ENCODE measurements around the gene TLX2. TPM values are rescaled to one million over a fixed set of nuclear protein-coding genes. Genes with fewer than 3 reads are reported as not detected.
"Not testable (repeated sequence)": the region's sequence is repeated elsewhere in the genome, so short reads cannot be mapped to it uniquely, and the experiment has no call there.

The TLX2 gene
- total RNA-seq: under 1 TPM; 0.52 to 0.94 TPM

DNA sequence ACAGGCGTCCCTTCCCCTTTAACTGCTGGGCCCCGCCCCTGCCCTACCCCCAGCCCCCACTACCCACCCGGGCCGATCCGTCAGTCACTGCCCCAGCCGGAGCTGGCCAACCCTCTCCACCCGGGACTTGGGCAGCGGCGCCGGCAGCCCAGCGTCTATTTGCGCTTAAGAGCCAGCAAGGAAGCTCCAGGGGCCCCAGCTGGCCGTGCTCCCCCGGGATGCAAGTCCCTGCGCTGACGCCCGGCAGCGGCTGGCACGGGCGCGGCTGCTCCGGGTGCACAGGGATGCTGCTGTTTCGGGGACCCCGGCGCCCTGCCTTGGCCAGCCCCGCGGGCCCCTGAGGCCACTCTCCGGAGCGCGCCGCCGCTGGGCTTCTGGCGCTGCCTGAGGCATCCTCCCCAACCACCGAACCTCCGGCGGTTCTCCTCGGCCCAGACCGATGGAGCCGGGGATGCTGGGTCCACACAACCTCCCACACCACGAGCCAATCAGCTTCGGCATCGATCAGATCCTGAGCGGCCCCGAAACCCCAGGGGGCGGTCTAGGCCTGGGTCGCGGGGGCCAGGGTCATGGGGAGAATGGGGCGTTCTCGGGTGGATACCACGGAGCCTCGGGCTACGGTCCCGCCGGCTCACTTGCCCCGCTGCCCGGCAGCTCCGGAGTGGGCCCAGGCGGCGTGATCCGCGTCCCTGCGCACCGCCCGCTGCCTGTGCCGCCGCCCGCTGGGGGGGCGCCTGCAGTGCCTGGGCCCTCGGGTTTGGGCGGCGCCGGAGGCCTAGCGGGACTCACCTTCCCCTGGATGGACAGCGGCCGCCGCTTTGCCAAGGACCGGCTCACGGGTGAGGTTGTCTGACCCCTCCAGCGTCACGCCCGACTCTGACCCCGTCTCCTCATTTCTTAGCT lies at the start of gene TLX2:
TSS of gene TLX2 (plus strand) at position 83 of the 903 bp plus-strand sequence. CDS start at position 440, 357 bp downstream.
- Mint-ChIP-seq H3K4me3 (peak within 1 kb of the TSS; percentile 62), H3K9me3 (no peaks in the 10 kb centered on the region), H3K27ac (no peak within 1 kb of the TSS), H3K27me3 (peaks cover 60% of the 10 kb centered on the region), H3K4me1 (ENCODE audit: low read depth) (peaks cover 31% of the 10 kb centered on the region), H3K36me3 (peaks cover 2% of the 10 kb centered on the region)
- CTCF ChIA-PET: interaction anchor here (1.4 to 1.5 kb wide), 2 partner anchors 17 to 32 kb away, joined by 4 to 5 read pairs; partner anchors contain the start of genes CCDC142 and TTC31
- no peak for DNase-seq
- POLR2A ChIA-PET: interaction anchor here (0.8 kb wide), 1 partner anchor 21 kb away, joined by 3 read pairs; no protein-coding TSS in a partner anchor
- intact Hi-C loops (cut with micrococcal nuclease): loop anchor here (1.0 kb wide), 1 partner anchor 7 kb away; the partner anchor contains the start of gene PCGF1

DNA sequence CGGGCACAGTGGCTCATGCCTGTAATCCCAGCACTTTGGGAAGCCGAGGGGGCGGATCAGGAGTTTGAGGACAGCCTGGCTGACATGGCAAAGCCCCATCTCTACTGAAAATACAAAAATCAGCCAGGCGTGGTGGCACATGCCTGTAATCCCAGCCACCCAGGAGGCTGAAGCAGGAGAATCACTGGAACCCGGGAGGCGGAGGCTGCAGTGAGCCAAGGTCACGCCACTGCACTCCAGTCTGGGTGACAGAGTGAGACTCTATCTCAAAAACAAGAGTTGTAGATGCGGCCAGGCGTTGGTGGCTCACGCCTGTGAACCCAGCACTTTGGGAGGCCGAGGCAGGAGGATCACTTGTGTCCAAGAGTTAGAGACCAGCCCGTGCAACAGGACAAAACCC lies 43.5 kb upstream of the TLX2 start:
- intact Hi-C loops (cut with micrococcal nuclease); DNase-seq; H3K9me3 Mint-ChIP-seq; H3K27me3 Mint-ChIP-seq: not testable (repeated sequence)
- POLR2A ChIA-PET: interaction anchor here (2.4 kb wide), 1 partner anchor 12 kb away, joined by 20 read pairs; the partner anchor contains the start of gene WBP1
- Mint-ChIP-seq H3K36me3 (peaks cover 21% of the 10 kb centered on the region), H3K4me1 (ENCODE audit: low read depth) (peaks cover 22% of the 10 kb centered on the region), H3K27ac (peak overlapping the region; percentile 71), H3K4me3 (peak overlapping the region; percentile 35)
- CTCF ChIA-PET: interaction anchor here (1.2 to 4.8 kb wide), 2 partner anchors 12 to 13 kb away, joined by 11 to 47 read pairs; partner anchors contain the start of genes CCDC142, TTC31 and WBP1

DNA sequence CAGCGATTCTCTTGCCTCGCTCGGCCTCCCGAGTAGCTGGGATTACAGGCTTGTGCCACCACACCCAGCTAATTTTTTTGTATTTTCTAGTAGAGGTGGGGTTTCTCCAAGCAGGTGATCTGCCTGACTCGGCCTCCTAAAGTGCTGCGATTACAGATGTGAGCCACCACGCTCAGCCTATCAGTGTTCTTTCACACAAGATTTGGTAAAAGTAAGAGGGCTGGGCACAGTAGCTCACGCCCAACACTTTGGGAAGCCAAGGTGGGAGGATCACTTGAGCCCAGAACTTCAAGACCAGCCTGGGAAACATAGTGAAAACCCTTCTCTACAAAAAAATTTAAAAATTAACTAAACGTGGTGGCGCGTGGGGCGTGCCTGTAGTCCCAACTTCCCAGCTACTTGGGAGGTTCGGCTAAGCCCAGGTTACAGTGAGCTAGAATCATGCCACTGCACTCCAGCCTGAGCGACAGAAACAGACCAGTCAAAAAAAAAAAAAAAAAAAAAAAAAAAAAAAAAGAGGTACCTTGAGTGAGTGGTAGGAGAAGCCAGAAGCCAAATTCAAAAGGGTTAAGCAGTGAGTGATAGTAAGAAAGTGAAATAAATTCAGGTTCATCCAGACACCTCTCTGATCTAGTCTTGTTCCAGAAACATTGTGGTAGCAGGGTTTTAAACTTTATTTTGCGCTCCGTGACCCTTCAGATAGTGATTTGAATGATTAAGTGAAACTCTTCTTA lies 42.8 kb upstream of the TLX2 start:
- Mint-ChIP-seq H3K36me3 (peaks cover 22% of the 10 kb centered on the region), H3K27me3 (no peaks in the 10 kb centered on the region), H3K4me1 (ENCODE audit: low read depth) (peaks cover 19% of the 10 kb centered on the region), H3K4me3 (peak overlapping the region; percentile 96), H3K9me3 (no peaks in the 10 kb centered on the region), H3K27ac (peak overlapping the region; percentile 96)
- DNase-seq: no peak
- intact Hi-C loops (cut with micrococcal nuclease): loop anchor here (1.0 to 2.0 kb wide), 3 partner anchors 11 to 57 kb away; partner anchors contain the start of genes AUP1, CCDC142, HTRA2 and WBP1
- ChIA-PET POLR2A (interaction anchor here (0.6 to 2.4 kb wide), 3 partner anchors 10 to 95 kb away, joined by 3 to 23 read pairs (median 20); partner anchors contain the start of genes CCDC142, TTC31 and WBP1), CTCF (interaction anchor here (1.2 to 4.8 kb wide), 2 partner anchors 11 to 13 kb away, joined by 11 to 47 read pairs; partner anchors contain the start of genes CCDC142, TTC31 and WBP1)

DNA sequence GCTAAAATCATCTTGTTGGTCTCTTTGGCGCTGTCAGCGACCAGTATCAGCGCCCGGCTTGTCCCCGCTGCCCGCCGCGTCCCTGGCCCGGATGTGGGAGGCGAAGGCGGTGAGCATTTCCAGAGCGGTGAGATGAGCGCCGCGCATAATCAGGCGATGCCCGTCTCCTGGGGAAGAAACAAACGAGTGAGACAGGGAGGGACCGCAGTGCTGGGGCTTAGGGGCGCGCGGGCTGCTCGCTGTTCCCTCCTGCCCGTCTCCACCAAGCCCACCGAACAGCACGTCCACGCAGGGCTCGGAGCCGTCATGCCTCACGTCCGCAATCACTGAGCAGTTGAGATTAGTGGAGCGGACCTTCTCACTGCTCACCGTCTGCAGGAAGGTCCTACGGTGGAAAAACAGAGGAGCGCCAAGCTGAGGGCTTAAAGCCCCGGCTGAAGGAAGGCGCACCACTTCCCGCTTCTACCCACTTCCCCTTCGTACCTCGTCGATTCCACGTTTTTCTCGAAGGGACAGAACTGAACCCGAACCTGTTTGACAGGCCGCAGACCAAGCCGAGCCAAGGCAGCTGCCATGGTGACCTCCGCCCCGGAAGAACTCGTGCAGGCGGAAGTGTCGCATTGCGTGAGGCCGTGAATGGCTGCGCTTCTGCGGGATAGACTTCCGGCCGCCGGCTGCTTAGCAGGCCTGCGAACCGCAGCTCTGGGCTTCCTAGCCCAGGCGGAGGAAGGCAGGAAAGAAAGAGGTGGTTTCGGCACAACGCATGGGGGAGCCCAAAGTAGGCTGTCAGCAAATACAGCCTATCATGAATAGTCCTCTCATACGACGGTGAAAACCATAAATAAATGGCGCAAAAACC lies 41.9 kb upstream of the TLX2 start, which contains the start of gene MRPL53:
TSS of gene MRPL53 (minus strand) at position 595 of the 859 bp plus-strand sequence. CDS start at position 575, 20 bp downstream.
- no peaks in the 10 kb centered on the region for H3K9me3 Mint-ChIP-seq
- peaks cover 19% of the 10 kb centered on the region for H3K4me1 Mint-ChIP-seq (ENCODE audit: low read depth)
- H3K4me3 Mint-ChIP-seq: peak within 1 kb of the TSS; percentile 96
- ChIA-PET POLR2A (interaction anchor here (1.0 to 2.4 kb wide), 5 partner anchors 10 to 58 kb away, joined by 3 to 23 read pairs (median 7); partner anchors contain the start of genes AUP1, CCDC142, HTRA2 and INO80B), CTCF (interaction anchor here (1.2 to 4.8 kb wide), 4 partner anchors 10 to 81 kb away, joined by 3 to 47 read pairs (median 8); partner anchors contain the start of genes CCDC142, TTC31 and WBP1)
- intact Hi-C loops (cut with micrococcal nuclease): loop anchor here (1.0 to 2.0 kb wide), 3 partner anchors 10 to 56 kb away; partner anchors contain the start of genes AUP1, CCDC142, HTRA2 and WBP1
- DNase-seq: peak; percentile 96
- H3K27me3 Mint-ChIP-seq: no peaks in the 10 kb centered on the region
- peaks cover 22% of the 10 kb centered on the region for H3K36me3 Mint-ChIP-seq
- peak within 1 kb of the TSS; percentile 96 for H3K27ac Mint-ChIP-seq

DNA sequence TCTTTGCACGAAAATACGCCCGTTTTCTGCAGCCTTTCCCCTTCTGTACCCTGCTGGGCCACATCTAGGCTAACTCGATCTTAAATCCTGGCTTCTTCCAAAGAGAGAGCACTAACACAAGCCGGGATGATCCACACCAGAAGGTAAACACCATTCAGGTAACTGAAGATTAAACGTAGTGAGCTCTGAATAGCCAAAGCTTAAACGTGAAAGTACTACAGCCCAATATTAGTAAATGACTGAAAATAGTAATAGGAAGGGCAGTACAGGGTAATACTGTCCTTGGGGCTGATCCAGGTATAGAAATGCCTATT lies 41.3 kb upstream of the TLX2 start:
- POLR2A ChIA-PET: interaction anchor here (1.0 to 2.4 kb wide), 5 partner anchors 9 to 57 kb away, joined by 3 to 23 read pairs (median 7); partner anchors contain the start of genes AUP1, CCDC142, HTRA2 and INO80B
- no peaks in the 10 kb centered on the region for H3K27me3 Mint-ChIP-seq
- intact Hi-C loops (cut with micrococcal nuclease): loop anchor here (1.0 to 2.0 kb wide), 3 partner anchors 9 to 56 kb away; partner anchors contain the start of genes AUP1, CCDC142, HTRA2 and WBP1
- peaks cover 22% of the 10 kb centered on the region for H3K36me3 Mint-ChIP-seq
- peak overlapping the region; percentile 96 for H3K27ac Mint-ChIP-seq
- H3K9me3 Mint-ChIP-seq: no peaks in the 10 kb centered on the region
- no peak for DNase-seq
- H3K4me3 Mint-ChIP-seq: peak overlapping the region; percentile 96
- CTCF ChIA-PET: interaction anchor here (1.2 to 4.8 kb wide), 3 partner anchors 10 to 82 kb away, joined by 3 to 47 read pairs (median 5); partner anchors contain the start of genes CCDC142, TTC31 and WBP1
- H3K4me1 Mint-ChIP-seq (ENCODE audit: low read depth): peaks cover 19% of the 10 kb centered on the region

DNA sequence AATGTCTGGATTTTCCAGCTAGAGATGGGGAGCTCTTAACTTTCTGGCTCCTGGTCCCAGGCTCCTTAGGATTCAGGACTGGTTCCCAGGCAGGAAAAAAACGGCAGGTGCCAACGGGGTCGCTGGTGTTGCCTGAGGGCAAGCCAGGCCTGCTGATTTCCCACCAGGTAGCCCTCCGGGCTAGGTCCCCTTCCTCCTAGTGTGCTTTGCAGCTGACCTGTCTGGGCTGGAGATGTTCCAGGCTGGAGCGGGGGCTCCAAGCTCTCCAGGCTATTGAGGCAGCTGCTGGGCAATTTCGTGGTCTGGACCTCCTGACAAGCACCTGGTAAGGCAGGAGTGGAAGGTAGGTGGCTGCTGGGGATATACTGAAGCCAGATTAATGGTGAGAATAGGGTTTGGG lies 39.8 kb upstream of the TLX2 start:
- POLR2A ChIA-PET: no interaction called here
- no peak overlapping the region for H3K4me3 Mint-ChIP-seq
- no peak for DNase-seq
- CTCF ChIA-PET: interaction anchor here (0.9 to 4.8 kb wide), 5 partner anchors 8 to 241 kb away, joined by 3 to 47 read pairs (median 3); partner anchors contain the start of genes CCDC142 and TTC31
- intact Hi-C loops (cut with micrococcal nuclease): no loop called here
- peaks cover 23% of the 10 kb centered on the region for H3K4me1 Mint-ChIP-seq (ENCODE audit: low read depth)
- no peaks in the 10 kb centered on the region for H3K27me3 Mint-ChIP-seq
- H3K9me3 Mint-ChIP-seq: no peaks in the 10 kb centered on the region
- H3K36me3 Mint-ChIP-seq: peaks cover 25% of the 10 kb centered on the region
- H3K27ac Mint-ChIP-seq: no peak overlapping the region

DNA sequence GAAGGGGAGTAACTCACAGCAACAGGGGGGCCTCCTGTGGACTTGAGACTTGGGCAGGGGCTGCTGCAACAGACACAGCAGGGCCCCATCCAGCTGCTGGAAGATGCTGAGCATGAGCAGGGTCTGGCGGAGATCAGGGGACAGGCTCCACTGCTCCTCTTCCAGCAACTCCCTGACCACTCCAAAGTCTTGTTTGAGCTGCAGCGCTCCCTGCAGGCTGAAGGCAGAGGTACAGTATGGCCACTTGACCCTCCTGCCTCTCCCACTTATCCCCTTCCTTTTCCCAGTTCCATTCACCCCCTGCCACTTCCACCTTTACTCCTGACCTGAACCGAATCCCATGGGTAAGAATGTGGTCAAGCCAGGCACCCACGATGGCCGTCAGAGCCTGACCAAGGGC lies 39.4 kb upstream of the TLX2 start:
- CTCF ChIA-PET: interaction anchor here (1.0 to 4.8 kb wide), 5 partner anchors 8 to 241 kb away, joined by 3 to 47 read pairs (median 4); partner anchors contain the start of genes CCDC142, MOGS and TTC31
- no peak overlapping the region for H3K27ac Mint-ChIP-seq
- intact Hi-C loops (cut with micrococcal nuclease): no loop called here
- no peaks in the 10 kb centered on the region for H3K27me3 Mint-ChIP-seq
- no peak for DNase-seq
- peaks cover 28% of the 10 kb centered on the region for H3K36me3 Mint-ChIP-seq
- H3K9me3 Mint-ChIP-seq: no peaks in the 10 kb centered on the region
- POLR2A ChIA-PET: interaction anchor here (1.0 kb wide), 1 partner anchor 16 kb away, joined by 3 read pairs; the partner anchor contains the start of gene WBP1
- H3K4me1 Mint-ChIP-seq (ENCODE audit: low read depth): peaks cover 23% of the 10 kb centered on the region
- H3K4me3 Mint-ChIP-seq: no peak overlapping the region

DNA sequence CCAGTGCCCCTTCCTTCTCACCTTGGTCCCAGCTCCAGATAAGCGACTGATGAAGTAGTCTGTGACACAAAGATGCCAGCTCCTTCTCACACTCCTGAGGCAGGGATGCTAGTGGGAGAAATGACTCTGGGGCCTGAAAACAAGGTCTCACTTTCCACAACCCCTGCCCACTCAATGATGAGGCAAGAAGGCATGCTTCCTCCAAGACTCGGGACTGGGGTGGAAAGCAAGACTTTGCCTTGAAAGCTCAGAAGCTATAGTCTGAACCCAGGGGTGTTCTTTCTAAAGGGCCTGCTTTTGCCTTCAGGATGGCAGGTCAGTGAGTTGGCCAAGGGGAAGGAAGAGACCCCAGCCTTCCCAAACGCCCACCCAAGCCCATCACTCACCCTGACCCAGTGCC lies 32.8 kb upstream of the TLX2 start:
- ChIA-PET CTCF (interaction anchor here (0.6 to 8.8 kb wide), 11 partner anchors 8 to 270 kb away, joined by 3 to 145 read pairs (median 7); partner anchors contain the start of genes AUP1, HTRA2, INO80B and MRPL53), POLR2A (interaction anchor here (0.5 to 3.6 kb wide), 11 partner anchors 9 to 104 kb away, joined by 3 to 31 read pairs (median 3); partner anchors contain the start of genes AUP1, HTRA2, INO80B and MRPL53)
- no peak for DNase-seq

DNA sequence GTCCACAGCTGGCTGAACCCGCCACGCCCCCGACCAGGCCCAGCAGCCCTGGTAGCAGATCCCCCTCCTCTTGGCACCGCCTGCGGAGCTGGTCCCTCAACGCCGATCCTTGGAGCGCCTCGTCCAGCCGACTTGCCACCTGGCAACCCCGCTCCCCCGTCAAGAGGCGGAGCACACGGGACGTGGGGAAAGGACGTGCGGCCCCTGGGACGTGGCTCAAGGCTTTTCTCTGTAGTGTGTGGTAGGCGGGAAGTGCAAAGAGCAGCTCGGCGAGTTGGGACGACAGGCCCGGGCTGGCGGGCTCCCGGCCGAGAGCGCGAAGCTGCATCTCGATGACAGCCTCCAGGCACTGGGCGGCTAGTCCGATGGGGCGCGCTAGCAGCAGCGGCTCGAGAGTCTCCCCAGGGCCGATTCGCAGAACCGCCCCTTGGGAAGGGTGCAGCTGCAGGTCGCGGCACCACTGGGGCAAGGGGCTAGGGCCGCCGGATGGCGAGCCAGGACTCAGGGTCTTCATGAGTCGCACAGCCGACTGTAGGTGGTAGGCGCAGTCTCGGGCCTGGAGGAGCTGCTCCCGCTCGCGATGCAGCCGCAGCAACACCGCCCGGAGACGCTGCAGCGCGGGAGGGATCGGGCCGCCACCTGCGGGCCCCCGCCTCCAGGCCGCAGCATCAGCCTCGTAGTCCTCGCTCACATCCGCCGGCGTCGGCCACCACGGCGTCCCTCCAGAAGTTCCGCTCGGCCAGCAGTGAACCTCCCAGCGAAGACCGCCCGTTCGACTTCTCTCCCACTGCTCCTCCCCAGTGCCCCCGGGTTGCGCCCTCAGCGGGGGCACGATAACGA lies 32.1 kb upstream of the TLX2 start:
- POLR2A ChIA-PET: interaction anchor here (0.5 to 3.6 kb wide), 11 partner anchors 9 to 103 kb away, joined by 3 to 31 read pairs (median 4); partner anchors contain the start of genes AUP1, HTRA2, INO80B and MRPL53
- Mint-ChIP-seq H3K4me3 (peak overlapping the region; percentile 100), H3K27ac (peak overlapping the region; percentile 99), H3K9me3 (no peaks in the 10 kb centered on the region), H3K4me1 (ENCODE audit: low read depth) (peaks cover 35% of the 10 kb centered on the region), H3K27me3 (no peaks in the 10 kb centered on the region), H3K36me3 (peaks cover 26% of the 10 kb centered on the region)
- CTCF ChIA-PET: interaction anchor here (0.8 to 8.8 kb wide), 22 partner anchors 9 to 486 kb away, joined by 3 to 145 read pairs (median 6); partner anchors contain the start of genes AUP1, C2orf81, HTRA2 and INO80B
- peak; percentile 73 for DNase-seq
- intact Hi-C loops (cut with micrococcal nuclease): loop anchor here (1.0 to 2.0 kb wide), 2 partner anchors 10 to 73 kb away; partner anchors contain the start of genes DOK1 and MRPL53

More for the DNA sequence above, 32.8 kb upstream of the TLX2 start:
- peak overlapping the region; percentile 100 for H3K4me3 Mint-ChIP-seq
- no peaks in the 10 kb centered on the region for H3K27me3 Mint-ChIP-seq
- H3K9me3 Mint-ChIP-seq: no peaks in the 10 kb centered on the region
- H3K27ac Mint-ChIP-seq: no peak overlapping the region
- intact Hi-C loops (cut with micrococcal nuclease): no loop called here
- peaks cover 24% of the 10 kb centered on the region for H3K36me3 Mint-ChIP-seq
- H3K4me1 Mint-ChIP-seq (ENCODE audit: low read depth): peaks cover 35% of the 10 kb centered on the region
